ENCODE results near the gene PRKN.

GRCh38 chr6:162485464-162485863, 242.1 kb downstream of the PRKN start:
- TF ChIP-seq CTCF (IDR thresholded peaks at IDR 0.05; ENCODE audit: low read length), result no peak
- no peak for TF ChIP-seq EZH2 (IDR thresholded peaks at IDR 0.05; ENCODE audit: borderline replicate concordance, low read length)

Data from OCI-LY1 (cell line).